ENCODE data around the gene XXYLT1. TPM values are rescaled to one million over a fixed set of nuclear protein-coding genes. Genes with fewer than 3 reads are reported as not detected.

XXYLT1 gene
- total and polyA plus RNA-seq, 8 donors: 1.8 to 5.0 (median 2.6) TPM

DNA sequence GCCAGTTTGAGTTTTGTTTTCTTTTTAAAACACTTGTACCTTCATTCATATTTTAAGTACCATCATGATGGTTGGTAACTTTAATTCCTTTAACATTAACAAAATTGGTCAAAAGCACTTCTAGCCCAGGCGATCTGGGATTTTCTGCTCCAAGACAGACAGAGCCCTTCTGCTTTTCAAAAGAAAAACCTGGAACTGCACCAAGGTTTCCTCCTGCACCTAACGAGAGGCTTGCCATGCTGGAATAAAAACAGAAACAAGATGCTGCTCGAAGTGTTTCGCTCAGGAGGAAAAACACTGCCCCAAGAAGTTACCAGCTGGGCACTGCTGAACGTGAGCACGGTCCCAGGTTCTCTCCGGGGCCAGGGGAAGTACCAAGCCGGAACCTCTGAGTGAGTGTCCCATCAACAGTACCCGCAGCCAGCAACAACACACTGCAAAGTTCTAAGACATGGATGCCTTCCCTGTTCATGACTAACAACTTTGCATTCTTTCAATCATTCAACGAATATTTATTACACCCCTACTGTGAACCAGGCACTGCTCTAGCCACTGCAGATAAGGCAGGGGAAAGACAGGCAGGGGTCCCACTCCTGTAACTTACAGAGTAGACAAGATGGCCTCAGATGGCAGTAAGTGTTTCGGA is 98.8 kb downstream of the XXYLT1 start:
- TF ChIP-seq CTCF (IDR thresholded peaks at IDR 0.05): no peak
- no peaks in the 10 kb centered on the region for H3K9me3 ChIP-seq
- H3K4me3 ChIP-seq: no peak overlapping the region
- FAIRE-seq: no peak
- H3K4me1 ChIP-seq: no peaks in the 10 kb centered on the region
- no peak overlapping the region for H3K27ac ChIP-seq
- WGBS, 2 donors: 70 to 72% methylated on average over 11 of the region's 11 CpGs
- intact Hi-C loops (cut with DNase I): no loop called here
- H3K27me3 ChIP-seq: no peaks in the 10 kb centered on the region
- H3K36me3 ChIP-seq: no peaks in the 10 kb centered on the region
- no peak for ATAC-seq
- no peak for DNase-seq

DNA sequence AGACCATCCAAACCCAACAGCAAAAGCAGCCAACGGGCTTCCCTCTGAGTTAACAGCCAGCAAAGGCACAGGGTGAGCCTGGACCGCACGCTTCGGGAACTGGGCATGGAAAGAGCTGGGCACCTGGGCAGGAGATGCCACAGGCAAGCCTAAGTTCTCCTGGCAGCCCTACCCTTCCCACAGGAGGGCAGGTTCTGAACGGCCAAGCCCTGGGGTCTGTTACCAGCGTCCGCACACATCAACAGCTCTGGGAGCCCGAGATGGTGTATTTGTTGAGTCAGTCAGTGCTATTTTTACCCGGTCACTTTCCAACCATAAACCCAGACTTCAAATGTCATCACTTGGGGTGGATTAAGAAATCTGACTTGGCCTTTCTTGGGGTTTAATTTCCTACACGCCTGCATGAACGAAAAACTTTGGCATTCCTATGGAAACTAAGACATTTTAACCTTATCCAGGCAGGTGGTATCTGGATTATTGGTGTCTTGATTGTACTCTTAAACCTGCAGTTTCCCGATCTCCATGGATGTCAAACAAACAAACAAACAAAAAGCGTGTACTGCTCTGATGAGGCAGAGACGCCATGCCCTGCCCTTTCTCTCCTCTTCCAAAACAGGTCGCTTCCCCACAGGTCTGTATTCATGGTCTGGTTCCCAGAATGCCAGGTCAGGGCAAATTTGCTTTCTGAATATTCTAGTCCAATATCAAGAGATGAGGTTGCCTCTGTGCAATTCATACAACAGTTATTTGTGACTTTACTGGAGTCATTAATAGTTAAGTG is 99.7 kb downstream of the XXYLT1 start:
- DNase-seq (no peak), ATAC-seq (no peak), FAIRE-seq (no peak)
- no peak for TF ChIP-seq CTCF (IDR thresholded peaks at IDR 0.05)
- WGBS, 2 donors: 84 to 90% methylated on average over 15 of the region's 15 CpGs
- H3K4me3 ChIP-seq: no peak overlapping the region
- no peaks in the 10 kb centered on the region for H3K36me3 ChIP-seq
- H3K27me3 ChIP-seq: no peaks in the 10 kb centered on the region
- no peak overlapping the region for H3K27ac ChIP-seq
- intact Hi-C loops (cut with DNase I): no loop called here
- H3K4me1 ChIP-seq: no peaks in the 10 kb centered on the region
- no peaks in the 10 kb centered on the region for H3K9me3 ChIP-seq

- DNase-seq (no peak), FAIRE-seq (no peak), ATAC-seq (no peak)
- intact Hi-C loops (cut with DNase I): no loop called here
- Histone ChIP-seq H3K9me3 (no peaks in the 10 kb centered on the region), H3K4me1 (no peaks in the 10 kb centered on the region), H3K27me3 (no peaks in the 10 kb centered on the region), H3K27ac (no peak overlapping the region), H3K4me3 (no peak overlapping the region), H3K36me3 (no peaks in the 10 kb centered on the region)
- 85 to 91% methylated on average over 5 of the region's 5 CpGs for WGBS, 2 donors
- no peak for TF ChIP-seq CTCF (IDR thresholded peaks at IDR 0.05)
Measured at GRCh38 chr3:195170496-195170895, 100.5 kb downstream of the XXYLT1 start.

DNA sequence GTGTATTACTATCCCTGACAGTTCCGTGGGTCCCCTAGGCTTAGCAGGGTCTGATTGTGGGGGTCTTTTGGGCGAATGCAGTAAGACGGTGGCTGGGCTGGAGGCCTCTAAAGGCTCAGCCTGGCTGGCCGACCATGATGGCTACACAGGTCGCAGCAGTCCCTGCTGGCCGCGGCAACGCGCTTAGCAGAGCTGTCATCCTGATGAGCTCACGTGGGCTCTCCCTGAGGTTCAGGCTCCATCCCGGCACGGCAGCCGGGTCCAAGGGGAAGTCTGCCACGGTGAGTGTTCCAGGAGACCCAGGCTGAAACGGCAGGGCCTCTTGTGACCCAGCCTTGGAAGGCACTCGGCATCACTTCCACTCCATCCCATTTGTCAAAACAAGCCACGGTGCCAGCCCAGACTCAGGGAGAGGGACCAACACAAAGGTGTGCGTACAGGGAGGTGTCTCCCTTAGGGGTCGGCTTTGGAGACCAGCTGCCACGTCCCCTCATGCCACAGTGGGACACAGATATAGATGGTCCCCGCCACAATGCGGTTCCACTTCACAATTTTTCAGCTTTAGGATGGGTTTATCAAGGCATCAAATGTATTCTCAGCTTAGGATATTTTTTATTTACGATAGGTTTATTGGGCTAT is 101.8 kb downstream of the XXYLT1 start:
- no peak for TF ChIP-seq CTCF (IDR thresholded peaks at IDR 0.05)
- no peaks in the 10 kb centered on the region for H3K9me3 ChIP-seq
- H3K4me3 ChIP-seq: no peak overlapping the region
- H3K27me3 ChIP-seq: no peaks in the 10 kb centered on the region
- H3K27ac ChIP-seq: no peak overlapping the region
- intact Hi-C loops (cut with DNase I): no loop called here
- DNase-seq: no peak
- WGBS, 2 donors: 87 to 88% methylated on average over 23 of the region's 23 CpGs
- no peaks in the 10 kb centered on the region for H3K36me3 ChIP-seq
- ATAC-seq: no peak
- H3K4me1 ChIP-seq: peaks cover 0 to 5% (median 0%) of the 10 kb centered on the region in 3 donors
- no peak for FAIRE-seq

Measured in pancreas (tissue), 10 donors.